PC-3 (cell line): ENCODE data around the gene PALM2AKAP2. TPM values are rescaled to one million over a fixed set of nuclear protein-coding genes. Genes with fewer than 3 reads are reported as not detected.

Experiments
- ATAC-seq: fragments of 200-7000 bp; cut with Tn5 transposase; 2 replicates; pipeline ENCODE4 v1.9.1; 2020; ENCODE audit warnings: mild to moderate bottlenecking, moderate library complexity
- BruUV-seq: library from RNA; stranded (reverse); fragments of 400-500 nt; replicated peaks from 2 replicates; lab custom pipeline; 2021; lab: Mats Ljungman, UMichigan
- CTCF ChIA-PET: fragments of 300-600 bp; sonication (Branson Sonifier 250); formaldehyde crosslinking; loops from one replicate; lab custom pipeline; 2022; ENCODE audit warnings: antibody characterized with exemption; lab: Charles Lee
- POLR2A ChIA-PET: fragments of 300-600 bp; sonication (Branson Sonifier 250); formaldehyde crosslinking; loops from one replicate; lab custom pipeline; 2022; ENCODE audit warnings: antibody characterized with exemption; ENCODE audit not compliant: unreplicated experiment; lab: Charles Lee
- DNase-seq: peaks from one replicate; pipeline ENCODE4 v3.0.0-alpha.2; 2015
- H2AFZ ChIP-seq: fragments of 300-600 bp; sonication (generic); 2 replicates; pipeline ENCODE4 v1.6.0; 2016; ENCODE audit warnings: antibody characterized with exemption, low read length
- H3F3A ChIP-seq: fragments of 300-600 bp; sonication (generic); one replicate; pipeline ENCODE4 v1.6.0; 2017; ENCODE audit warnings: antibody characterized with exemption, low read length, control low read depth, mild to moderate bottlenecking; ENCODE audit not compliant: unreplicated experiment
- H3K27ac ChIP-seq: fragments of 300-600 bp; sonication (generic); 2 replicates; pipeline ENCODE4 v1.5.1; 2016; ENCODE audit warnings: mild to moderate bottlenecking, low read length
- H3K27me3 ChIP-seq: fragments of 300-600 bp; sonication (generic); 2 replicates; pipeline ENCODE4 v1.6.1; 2016; ENCODE audit warnings: low read length, mixed read lengths
- H3K36me3 ChIP-seq: fragments of 300-600 bp; sonication (generic); 2 replicates; pipeline ENCODE4 v1.6.1; 2016; ENCODE audit warnings: low read depth, mixed run types, low read length, mixed read lengths
- H3K4me1 ChIP-seq: fragments of 300-600 bp; sonication (generic); 2 replicates; pipeline ENCODE4 v1.5.1; 2016; ENCODE audit warnings: low read length; ENCODE audit not compliant: insufficient read depth
- H3K4me2 ChIP-seq: fragments of 300-600 bp; sonication (generic); 2 replicates; pipeline ENCODE4 v1.6.0; 2016; ENCODE audit warnings: low read length
- H3K4me3 ChIP-seq: fragments of 300-600 bp; sonication (generic); 2 replicates; pipeline ENCODE4 v1.5.1; 2016; ENCODE audit warnings: mild to moderate bottlenecking, low read length, mixed read lengths
- H3K79me2 ChIP-seq: fragments of 300-600 bp; sonication (generic); 2 replicates; pipeline ENCODE4 v1.6.1; 2017; ENCODE audit warnings: low read length, mixed read lengths
- H3K9ac ChIP-seq: fragments of 300-600 bp; sonication (generic); 2 replicates; pipeline ENCODE4 v1.6.0; 2016; ENCODE audit warnings: mild to moderate bottlenecking, low read length
- H3K9me2 ChIP-seq: fragments of 300-600 bp; sonication (generic); replicated peaks from 2 replicates; pipeline ENCODE4 v1.6.1; 2016; ENCODE audit warnings: mixed run types, low read length, mixed read lengths
- H3K9me3 ChIP-seq: fragments of 300-600 bp; sonication (generic); 2 replicates; pipeline ENCODE4 v1.6.1; 2016; ENCODE audit warnings: low read length, mixed read lengths
- H4K20me1 ChIP-seq: fragments of 300-600 bp; sonication (generic); 2 replicates; pipeline ENCODE4 v1.6.1; 2016; ENCODE audit warnings: low read length, mixed read lengths
- EZH2 ChIP-seq: fragments of 300-600 bp; sonication (generic); IDR thresholded peaks from one replicate; pipeline ENCODE4 v1.6.1; 2017; ENCODE audit warnings: antibody characterized with exemption, mild to moderate bottlenecking, low read length; ENCODE audit not compliant: unreplicated experiment
- EZH2phosphoT487 ChIP-seq: fragments of 300-600 bp; sonication (generic); IDR thresholded peaks from 2 replicates; pipeline ENCODE4 v1.6.1; 2018; ENCODE audit warnings: mild to moderate bottlenecking, antibody characterized with exemption, low read length, borderline replicate concordance
- intact Hi-C: fragments of 100-400 bp; cut with micrococcal nuclease; formaldehyde crosslinking; loops from 2 replicates; pipeline ENCODE4 v1.9.0; 2023
- total RNA-seq: library from RNA; depleted of rRNA; stranded (reverse); fragments of >200 nt; gene quantifications from 2 replicates; pipeline ENCODE4 v1.2.3, GENCODE V29; 2014
- TF ChIP-seq, protein P1 (sequence below): fragments of 300-600 bp; sonication (generic); conservative IDR thresholded peaks from 2 replicates; pipeline ENCODE4 v1.5.1; 2017; ENCODE audit warnings: antibody characterized with exemption, low read depth, mild to moderate bottlenecking, low read length

PALM2AKAP2 gene
- total RNA-seq, 1 experiment from 2014 or later, result 0.22 TPM

DNA sequence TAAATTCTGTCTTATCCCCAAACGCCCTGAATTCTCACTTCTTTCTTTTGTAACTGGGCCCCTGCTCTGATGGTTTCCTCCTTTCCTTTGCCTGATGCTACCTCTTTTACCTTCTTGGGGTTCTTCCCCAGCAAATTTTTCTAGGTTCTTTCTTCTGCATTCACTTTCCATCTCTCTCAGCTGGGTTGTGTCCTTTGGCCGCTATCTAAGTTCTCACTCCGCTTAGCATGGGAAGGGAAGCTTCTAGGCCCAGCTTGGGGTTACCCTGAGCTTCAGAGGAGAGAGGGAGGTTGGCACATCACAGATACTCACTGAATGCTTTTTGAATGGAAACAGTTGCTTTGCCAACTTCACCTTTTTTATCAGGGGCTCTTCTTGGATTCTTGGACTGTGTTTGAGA lies 17.0 kb downstream of the PALM2AKAP2 start:
- ChIA-PET POLR2A (no interaction called here), CTCF (no interaction called here)
- H3F3A ChIP-seq, result no peaks in the 10 kb centered on the region
- H3K36me3 ChIP-seq, result no peaks in the 10 kb centered on the region
- H3K27me3 ChIP-seq, result no peaks in the 10 kb centered on the region
- no peak for ATAC-seq
- H3K27ac ChIP-seq, result no peak overlapping the region
- intact Hi-C loops, result no loop called here
- H3K9me2 ChIP-seq, result no peaks in the 10 kb centered on the region
- H3K4me2 ChIP-seq, result no peak overlapping the region
- H3K9ac ChIP-seq, result no peak overlapping the region
- H3K4me3 ChIP-seq, result no peak overlapping the region
- BruUV-seq, result no TSS peak
- no peak for DNase-seq
- H3K4me1 ChIP-seq, result peaks cover 22% of the 10 kb centered on the region
- H2AFZ ChIP-seq, result no peak overlapping the region
- H4K20me1 ChIP-seq, result no peaks in the 10 kb centered on the region
- no peaks in the 10 kb centered on the region for H3K9me3 ChIP-seq
- H3K79me2 ChIP-seq, result no peaks in the 10 kb centered on the region
- TF ChIP-seq, protein P1, sequence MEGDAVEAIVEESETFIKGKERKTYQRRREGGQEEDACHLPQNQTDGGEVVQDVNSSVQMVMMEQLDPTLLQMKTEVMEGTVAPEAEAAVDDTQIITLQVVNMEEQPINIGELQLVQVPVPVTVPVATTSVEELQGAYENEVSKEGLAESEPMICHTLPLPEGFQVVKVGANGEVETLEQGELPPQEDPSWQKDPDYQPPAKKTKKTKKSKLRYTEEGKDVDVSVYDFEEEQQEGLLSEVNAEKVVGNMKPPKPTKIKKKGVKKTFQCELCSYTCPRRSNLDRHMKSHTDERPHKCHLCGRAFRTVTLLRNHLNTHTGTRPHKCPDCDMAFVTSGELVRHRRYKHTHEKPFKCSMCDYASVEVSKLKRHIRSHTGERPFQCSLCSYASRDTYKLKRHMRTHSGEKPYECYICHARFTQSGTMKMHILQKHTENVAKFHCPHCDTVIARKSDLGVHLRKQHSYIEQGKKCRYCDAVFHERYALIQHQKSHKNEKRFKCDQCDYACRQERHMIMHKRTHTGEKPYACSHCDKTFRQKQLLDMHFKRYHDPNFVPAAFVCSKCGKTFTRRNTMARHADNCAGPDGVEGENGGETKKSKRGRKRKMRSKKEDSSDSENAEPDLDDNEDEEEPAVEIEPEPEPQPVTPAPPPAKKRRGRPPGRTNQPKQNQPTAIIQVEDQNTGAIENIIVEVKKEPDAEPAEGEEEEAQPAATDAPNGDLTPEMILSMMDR, result no peak
- TF ChIP-seq EZH2phosphoT487, result no peak
- TF ChIP-seq EZH2, result no peak

DNA sequence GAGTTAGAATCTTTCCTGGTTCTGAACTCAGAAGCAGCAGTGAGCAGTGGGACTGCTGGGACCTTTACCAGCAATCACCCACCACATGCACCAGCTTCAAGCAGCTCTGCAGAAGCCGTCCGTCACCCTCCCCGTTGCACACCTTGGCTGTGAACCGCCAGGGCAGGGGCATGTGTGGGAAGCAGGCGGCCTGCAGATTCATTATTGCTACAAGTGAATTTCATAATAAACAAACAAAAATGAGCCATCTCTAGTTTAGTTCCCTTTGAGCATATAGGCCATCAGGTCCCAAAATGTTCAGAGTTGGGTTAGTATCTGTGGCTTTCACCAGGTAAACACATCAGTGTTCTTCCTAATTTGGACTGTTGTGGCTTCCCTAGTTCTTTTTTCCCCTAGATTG lies 17.5 kb downstream of the PALM2AKAP2 start:
- no peak for ATAC-seq
- H3K4me3 ChIP-seq, result no peak overlapping the region
- TF ChIP-seq EZH2, result no peak
- no peak for TF ChIP-seq EZH2phosphoT487
- TF ChIP-seq, protein P1, result no peak
- no peak overlapping the region for H2AFZ ChIP-seq
- H3K9me2 ChIP-seq, result no peaks in the 10 kb centered on the region
- no peak overlapping the region for H3K4me2 ChIP-seq
- no peaks in the 10 kb centered on the region for H4K20me1 ChIP-seq
- H3F3A ChIP-seq, result no peaks in the 10 kb centered on the region
- POLR2A ChIA-PET, result no interaction called here
- no peaks in the 10 kb centered on the region for H3K9me3 ChIP-seq
- H3K4me1 ChIP-seq, result peaks cover 17% of the 10 kb centered on the region; the same call in 1 of the 2 replicates
- CTCF ChIA-PET, result no interaction called here
- no peaks in the 10 kb centered on the region for H3K36me3 ChIP-seq
- intact Hi-C loops, result no loop called here
- H3K79me2 ChIP-seq, result no peaks in the 10 kb centered on the region
- BruUV-seq, result no TSS peak
- no peak overlapping the region for H3K9ac ChIP-seq
- no peaks in the 10 kb centered on the region for H3K27me3 ChIP-seq
- no peak for DNase-seq
- H3K27ac ChIP-seq, result no peak overlapping the region

DNA sequence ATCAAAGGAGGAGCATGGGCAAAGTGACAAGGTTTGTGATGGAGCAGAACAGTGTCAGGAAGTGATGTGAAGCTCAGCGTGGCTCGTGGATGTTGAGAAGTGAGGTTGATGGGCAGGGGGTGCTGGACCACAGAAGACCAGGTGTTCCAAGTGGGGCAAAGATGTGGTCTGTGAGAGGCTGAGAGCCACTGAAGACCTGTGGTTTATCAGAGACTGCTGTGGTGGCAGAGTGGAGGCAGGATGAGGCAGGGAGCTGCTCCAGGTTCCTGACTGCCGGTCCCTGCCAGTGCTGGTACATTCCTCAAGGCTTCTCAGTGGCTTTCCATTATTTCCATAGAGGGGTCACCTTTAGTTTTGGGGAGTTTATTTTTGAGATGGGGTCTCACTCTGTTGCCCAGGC lies 19.1 kb downstream of the PALM2AKAP2 start:
- no peaks in the 10 kb centered on the region for H3K36me3 ChIP-seq
- TF ChIP-seq EZH2 (no peak), EZH2phosphoT487 (no peak)
- TF ChIP-seq, protein P1, result no peak
- H3K9me2 ChIP-seq, result no peaks in the 10 kb centered on the region
- ChIA-PET POLR2A (no interaction called here), CTCF (no interaction called here)
- ATAC-seq (no peak), DNase-seq (no peak)
- BruUV-seq, result no TSS peak
- H3K4me2 ChIP-seq, result no peak overlapping the region
- no peaks in the 10 kb centered on the region for H3K27me3 ChIP-seq
- no peaks in the 10 kb centered on the region for H4K20me1 ChIP-seq
- H3K9ac ChIP-seq, result no peak overlapping the region
- H3K4me1 ChIP-seq, result 0 out of 2 replicates have a peak, but pooled peaks cover 3% of the 10 kb centered on the region
- no peaks in the 10 kb centered on the region for H3F3A ChIP-seq
- H2AFZ ChIP-seq, result no peak overlapping the region
- intact Hi-C loops, result no loop called here
- no peak overlapping the region for H3K4me3 ChIP-seq
- H3K79me2 ChIP-seq, result no peaks in the 10 kb centered on the region
- H3K27ac ChIP-seq, result no peak overlapping the region
- H3K9me3 ChIP-seq, result no peaks in the 10 kb centered on the region
